GM10847 (cell line): ENCODE results near the gene TCF19.

Experiments used
- POLR2A ChIP-seq: IDR thresholded peaks from 2 replicates; pipeline ENCODE4 v1.6.1; 2011; ENCODE audit not compliant: insufficient read length; ENCODE audit errors: extremely low read depth

The TCF19 gene

GRCh38 chr6:31122791-31123706 lies 35.3 kb upstream of the TCF19 start:
- no peak for TF ChIP-seq POLR2A

GRCh38 chr6:31125162-31125561 lies 33.2 kb upstream of the TCF19 start:
- no peak for TF ChIP-seq POLR2A

- TF ChIP-seq POLR2A = no peak
Observed at GRCh38 chr6:31125586-31126363, 32.6 kb upstream of the TCF19 start.

- no peak for TF ChIP-seq POLR2A
Observed at GRCh38 chr6:31126396-31127175, 31.8 kb upstream of the TCF19 start.

- TF ChIP-seq POLR2A = no peak
Observed at GRCh38 chr6:31128093-31128676, 30.2 kb upstream of the TCF19 start.

DNA sequence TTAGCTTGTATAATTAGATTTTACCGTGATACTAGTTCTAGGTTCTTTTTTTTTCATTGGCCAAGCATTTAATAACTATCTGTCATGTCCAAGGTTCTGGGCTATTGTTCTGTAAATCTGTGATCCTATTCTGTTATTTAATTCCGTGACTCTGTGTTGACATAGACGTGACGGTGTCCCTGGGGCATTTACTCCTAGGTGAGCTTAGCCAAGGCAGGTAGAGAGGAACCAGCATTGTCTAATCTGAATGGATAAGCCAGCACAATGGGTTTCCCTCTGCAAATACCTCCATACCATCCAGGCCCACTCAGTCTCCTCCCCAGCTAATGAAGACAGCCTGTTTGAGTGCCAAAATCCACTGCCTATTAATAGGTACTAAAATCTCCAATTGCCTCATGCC lies 29.3 kb upstream of the TCF19 start:
- no peak for TF ChIP-seq POLR2A

DNA sequence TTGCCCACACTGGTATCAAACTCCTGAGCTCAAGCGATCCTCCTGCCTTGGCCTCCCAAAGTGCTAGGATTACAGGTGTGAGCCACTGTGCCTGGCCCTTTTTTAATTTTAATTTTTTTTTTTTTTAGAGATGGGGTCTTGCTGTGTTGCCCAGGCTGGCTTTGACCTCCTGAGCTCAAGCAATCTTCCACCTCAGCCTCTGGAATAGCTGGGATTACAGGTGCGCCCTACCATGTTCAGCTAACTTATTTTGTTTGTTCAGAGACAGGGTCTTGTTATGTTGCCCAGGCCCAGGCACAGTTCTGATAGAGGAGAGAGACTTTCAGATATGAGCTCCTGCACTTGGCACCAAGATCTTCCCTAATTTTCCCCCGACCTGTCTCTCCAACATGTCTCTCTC lies 27.6 kb upstream of the TCF19 start:
- no peak for TF ChIP-seq POLR2A

- no peak for TF ChIP-seq POLR2A
Observed at GRCh38 chr6:31131595-31131994, 26.8 kb upstream of the TCF19 start.

- no peak for TF ChIP-seq POLR2A
Observed at GRCh38 chr6:31132806-31133205, 25.6 kb upstream of the TCF19 start.

DNA sequence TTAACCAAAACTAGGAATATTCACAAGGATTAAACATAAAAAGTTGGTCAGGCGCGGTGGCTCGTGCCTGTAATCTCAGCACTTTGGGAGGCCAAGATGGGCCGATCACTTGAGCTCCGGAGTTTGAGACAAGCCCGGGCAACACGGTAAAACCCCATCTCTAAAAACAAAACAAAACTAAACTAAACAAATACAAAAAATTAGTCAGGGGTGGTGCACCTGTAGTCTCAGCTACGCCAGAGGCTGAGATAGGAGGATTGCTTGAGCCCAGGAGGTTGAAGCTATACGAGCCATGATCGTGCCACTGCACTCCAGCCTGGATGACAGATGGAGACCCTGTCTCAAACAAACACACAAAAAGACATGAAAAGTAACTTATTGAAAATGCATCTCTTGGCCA lies 22.7 kb upstream of the TCF19 start:
- no peak for TF ChIP-seq POLR2A

DNA sequence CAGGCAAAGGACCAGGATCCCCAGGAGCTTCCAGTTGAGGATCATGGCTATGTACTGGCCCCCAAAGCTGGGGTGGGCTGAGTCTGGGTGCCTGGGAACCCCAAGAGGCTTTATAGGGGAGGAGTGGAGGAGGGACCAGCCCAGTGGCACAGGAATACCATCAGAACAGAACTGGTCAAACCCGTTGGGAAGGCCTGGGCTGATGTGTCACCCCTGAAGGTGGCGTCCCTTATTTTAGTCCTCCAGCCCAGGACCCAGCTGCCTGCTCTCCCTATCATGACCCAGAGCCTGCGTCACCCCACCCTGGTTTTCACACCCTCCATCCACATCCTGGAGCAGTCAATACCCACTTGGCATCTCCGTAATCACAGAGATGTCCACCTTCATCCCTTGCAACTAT lies 19.4 kb upstream of the TCF19 start, which contains the start of gene PSORS1C2:
PSORS1C2 (minus strand) TSS at position 85 of the 400 bp plus-strand sequence; CDS start at position 45, 40 bp downstream.
- TF ChIP-seq POLR2A = no peak

DNA sequence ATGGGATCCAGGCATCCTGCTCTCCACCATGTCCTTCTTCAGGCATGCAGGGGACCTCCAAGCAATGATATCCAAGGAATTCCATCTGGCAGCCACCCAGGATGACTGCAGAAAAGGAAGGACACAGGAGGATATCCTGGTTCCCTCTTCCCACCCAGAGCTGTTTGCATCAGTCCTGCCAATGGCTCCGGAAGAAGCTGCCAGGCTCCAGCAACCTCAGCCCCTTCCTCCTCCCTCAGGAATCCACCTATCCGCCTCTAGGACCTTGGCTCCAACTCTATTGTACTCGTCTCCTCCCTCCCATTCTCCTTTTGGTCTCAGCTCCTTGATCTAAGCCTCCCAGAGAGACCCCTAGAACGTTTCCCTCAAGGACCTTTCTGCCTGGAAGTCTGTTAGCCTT lies 18.8 kb upstream of the TCF19 start:
- TF ChIP-seq POLR2A = no peak

DNA sequence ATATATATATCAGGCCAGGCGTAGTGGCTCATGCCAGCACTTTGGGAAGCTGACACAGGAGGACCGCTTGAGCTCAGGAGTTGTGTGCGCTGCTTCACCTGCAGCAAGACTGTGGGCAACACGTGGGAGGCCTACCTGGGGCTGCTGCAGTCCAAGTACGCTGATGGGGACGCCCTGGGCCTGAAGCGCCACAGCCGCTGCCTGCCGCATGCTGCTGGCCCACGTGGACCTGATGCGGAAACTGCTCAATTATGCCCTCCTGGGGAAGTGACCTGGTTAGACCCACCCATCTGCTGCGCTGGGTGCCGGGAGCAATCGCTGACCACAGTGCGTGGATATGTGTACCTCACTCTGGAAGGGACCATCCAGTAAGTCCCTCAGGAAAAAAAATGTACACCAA lies 17.7 kb upstream of the TCF19 start:
- no peak for TF ChIP-seq POLR2A

- no peak for TF ChIP-seq POLR2A
Observed at GRCh38 chr6:31142361-31142761, 16.0 kb upstream of the TCF19 start.

DNA sequence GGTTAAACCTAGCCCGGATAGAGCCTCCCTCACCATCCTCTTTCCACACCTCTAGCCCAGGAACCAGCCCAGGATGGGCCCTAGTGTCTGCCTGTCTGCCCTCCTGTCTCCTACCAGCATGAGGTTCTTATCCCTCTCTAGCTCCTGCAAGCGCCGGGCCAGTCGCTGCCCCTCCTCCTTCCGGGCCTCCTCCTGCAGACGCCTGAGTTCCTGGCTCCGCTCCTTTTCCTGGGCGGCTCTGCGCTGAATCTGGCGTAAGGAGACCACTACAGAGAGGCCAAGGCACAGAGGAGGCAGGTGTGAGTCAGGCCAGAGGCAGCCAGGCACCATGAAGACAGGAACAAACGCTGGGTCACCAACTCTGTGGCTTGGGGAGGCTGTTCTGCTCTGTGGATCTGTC lies 15.2 kb upstream of the TCF19 start:
- no peak for TF ChIP-seq POLR2A

GRCh38 chr6:31144296-31144969 lies 14.0 kb upstream of the TCF19 start:
- no peak for TF ChIP-seq POLR2A
